ENCODE measurements around the gene RPL22. TPM values are rescaled to one million over a fixed set of nuclear protein-coding genes. Genes with fewer than 3 reads are reported as not detected.
A peak's percentile ranks its signal among the peaks of the same experiment; 100 is the strongest.

The RPL22 gene
- total RNA-seq, 4 donors from 2014 or later: 126 to 281 (median 227) TPM

DNA sequence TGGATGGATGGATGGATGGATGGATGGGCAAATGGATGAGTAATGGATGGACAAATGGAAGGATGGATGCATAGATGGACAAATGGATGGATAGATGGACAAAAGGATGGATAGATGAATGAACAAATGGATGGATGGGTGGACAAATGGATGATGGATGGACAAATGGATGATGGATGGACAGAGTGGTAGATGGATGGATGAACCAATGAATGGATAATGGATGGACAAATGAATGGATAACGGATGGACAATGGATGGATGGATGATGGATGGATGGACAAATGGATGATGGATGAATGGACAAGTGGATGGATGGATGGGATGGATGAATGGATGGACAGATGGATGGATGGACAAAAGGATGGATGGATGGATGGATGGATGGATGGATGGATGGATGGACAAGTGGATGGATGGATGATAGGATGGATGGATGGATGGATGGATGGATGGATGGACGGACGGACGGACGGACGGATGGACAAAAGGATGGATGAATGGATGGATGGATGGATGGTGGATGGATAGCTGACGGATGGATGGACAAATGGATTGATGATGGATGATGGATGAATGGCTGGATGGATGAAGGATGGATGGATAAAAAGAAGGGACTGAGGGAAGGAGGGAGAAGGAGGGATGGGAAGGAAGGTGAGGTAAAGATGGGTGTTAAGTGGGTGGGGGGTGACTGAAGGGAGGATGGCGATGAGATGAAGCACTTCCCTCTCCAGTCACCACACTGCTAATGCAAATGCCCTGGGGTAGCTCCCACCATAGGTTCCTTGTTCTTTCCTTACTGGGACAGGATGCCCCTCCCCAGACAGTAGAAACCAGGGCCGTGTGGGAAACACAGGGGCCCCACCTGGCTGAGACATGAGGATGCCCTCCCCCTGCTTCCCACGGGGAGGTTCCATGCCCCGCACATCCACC lies 49.1 kb downstream of the RPL22 start:
- no peaks in the 10 kb centered on the region for H3K36me3 ChIP-seq
- 57 to 87% methylated on average over 8 of the region's 11 CpGs for WGBS, 2 donors (ENCODE audit: low coverage in 1 of 2)

DNA sequence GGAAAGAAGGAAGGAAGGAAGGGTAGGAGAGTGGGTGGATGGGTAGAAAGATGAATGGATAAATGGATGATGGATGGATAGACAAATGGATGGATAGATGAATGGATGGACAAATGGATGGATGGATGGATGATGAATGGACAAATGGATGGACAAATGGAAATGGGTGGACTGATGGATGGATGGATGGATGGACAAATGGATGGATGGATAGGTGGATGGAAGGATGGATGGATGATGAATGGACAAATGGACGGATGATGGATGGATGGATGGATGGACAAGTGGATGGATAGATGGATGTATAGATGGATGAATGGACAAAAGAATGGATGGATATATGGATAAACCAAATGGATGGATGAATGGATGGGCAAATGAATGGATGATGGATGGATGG lies 49.8 kb downstream of the RPL22 start:
- Histone ChIP-seq H3K36me3 (no peaks in the 10 kb centered on the region), H3K9me3 (no peaks in the 10 kb centered on the region), H3K27me3 (peaks cover 40% of the 10 kb centered on the region), H3K27ac (no peak overlapping the region), H3K4me1 (peaks cover 0 to 12% (median 7%) of the 10 kb centered on the region in 3 donors), H3K4me3 (no peak overlapping the region)
- no peak for ATAC-seq
- TF ChIP-seq EP300 (IDR thresholded peaks at IDR 0.05) (no peak), CTCF (IDR thresholded peaks at IDR 0.05) (no peak), POLR2AphosphoS5 (IDR thresholded peaks at IDR 0.05) (no peak), POLR2A (IDR thresholded peaks at IDR 0.05) (no peak)
- WGBS, 2 donors (ENCODE audit: low coverage in 1 of 2): 96 to 100% methylated on average over 1 of the region's 1 CpG

More for the DNA sequence above, 49.1 kb downstream of the RPL22 start:
- TF ChIP-seq CTCF (IDR thresholded peaks at IDR 0.05) (no peak), POLR2AphosphoS5 (IDR thresholded peaks at IDR 0.05) (no peak), POLR2A (IDR thresholded peaks at IDR 0.05) (no peak), EP300 (IDR thresholded peaks at IDR 0.05) (no peak)
- Histone ChIP-seq H3K4me3 (no peak overlapping the region), H3K4me1 (peaks cover 0 to 12% (median 7%) of the 10 kb centered on the region in 3 donors), H3K9me3 (no peaks in the 10 kb centered on the region), H3K27me3 (peaks cover 40% of the 10 kb centered on the region), H3K27ac (no peak overlapping the region)
- no peak for ATAC-seq

DNA sequence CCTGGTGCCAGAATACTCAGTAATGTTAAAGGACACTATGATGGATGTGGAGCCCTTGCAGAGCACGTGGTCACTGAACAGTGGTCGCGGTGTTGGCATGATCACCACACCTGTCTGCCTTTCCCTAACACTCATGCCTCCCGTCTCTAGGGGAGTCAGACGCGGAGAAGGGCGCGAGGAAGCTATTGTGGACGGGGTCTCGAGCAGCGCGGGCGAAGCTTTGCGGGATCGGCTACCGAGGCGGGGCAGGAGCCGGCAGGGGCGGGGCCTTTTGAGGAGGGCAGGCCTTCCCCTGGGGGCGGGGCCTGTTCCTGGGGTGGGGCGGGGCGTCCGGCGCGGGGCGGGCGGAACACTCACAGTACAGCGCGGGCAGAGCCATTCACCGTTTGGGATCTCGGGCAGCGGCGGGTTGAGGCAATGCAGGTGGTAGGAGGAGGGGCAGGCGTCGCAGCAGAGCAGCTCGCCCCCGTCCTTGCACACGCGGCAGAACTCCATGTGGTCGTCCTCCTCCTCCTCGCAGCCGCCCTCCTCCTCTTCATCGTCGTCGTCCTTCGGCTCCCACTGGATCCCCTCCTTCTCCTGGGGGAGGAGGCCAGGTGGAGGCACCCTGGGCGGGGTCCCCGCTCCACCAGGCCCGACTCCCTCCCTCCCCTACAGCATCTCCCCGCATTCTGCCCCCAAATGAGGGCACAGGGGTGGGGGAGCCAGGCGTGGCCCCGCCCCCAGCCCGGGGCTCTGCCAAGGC lies 50.7 kb downstream of the RPL22 start:
- H3K27me3 ChIP-seq: peaks cover 40% of the 10 kb centered on the region
- WGBS, 2 donors (ENCODE audit: low coverage in 1 of 2): 5% methylated on average over 11 of the region's 53 CpGs; no CpG with 5 or more reads in 1 of the 2 donors
- TF ChIP-seq CTCF (IDR thresholded peaks at IDR 0.05): no peak
- TF ChIP-seq POLR2A (IDR thresholded peaks at IDR 0.05): no peak
- TF ChIP-seq EP300 (IDR thresholded peaks at IDR 0.05): no peak
- no peak for TF ChIP-seq POLR2AphosphoS5 (IDR thresholded peaks at IDR 0.05)
- ATAC-seq: peak; percentile 68
- no peak overlapping the region for H3K27ac ChIP-seq
- no peaks in the 10 kb centered on the region for H3K36me3 ChIP-seq
- H3K9me3 ChIP-seq: no peaks in the 10 kb centered on the region
- peak overlapping the region in 1 of 2 donors; percentile 31 for H3K4me3 ChIP-seq
- H3K4me1 ChIP-seq: peaks cover 0 to 12% (median 7%) of the 10 kb centered on the region in 3 donors

- no peak for ATAC-seq
- TF ChIP-seq POLR2A (IDR thresholded peaks at IDR 0.05) (no peak), EP300 (IDR thresholded peaks at IDR 0.05) (no peak), CTCF (IDR thresholded peaks at IDR 0.05) (no peak)
- WGBS, 2 donors (ENCODE audit: low coverage in 1 of 2): 93% methylated on average over 3 of the region's 24 CpGs; no CpG with 5 or more reads in 1 of the 2 donors
- Histone ChIP-seq H3K4me1 (peaks cover 0 to 12% (median 7%) of the 10 kb centered on the region in 3 donors), H3K36me3 (no peaks in the 10 kb centered on the region), H3K4me3 (no peak overlapping the region), H3K9me3 (no peaks in the 10 kb centered on the region), H3K27ac (no peak overlapping the region), H3K27me3 (peaks cover 40% of the 10 kb centered on the region)
Observed at GRCh38 chr1:6145864-6146410, 53.5 kb downstream of the RPL22 start.
